IMR-90 (cell line): Measurements from ENCODE around the gene MROH2A. TPM values are rescaled to one million over a fixed set of nuclear protein-coding genes. Genes with fewer than 3 reads are reported as not detected.

Source experiments
- ATAC-seq: fragments of 200-7000 bp; cut with Tn5 transposase; 2 replicates; pipeline ENCODE4 v1.9.1; 2020; ENCODE audit warnings: low read depth, mild to moderate bottlenecking, moderate library complexity
- BruUV-seq: library from RNA; stranded (reverse); fragments of 400-500 nt; replicated peaks from 2 replicates; lab custom pipeline; 2021; lab: Mats Ljungman, UMichigan
- CTCF ChIA-PET: fragments of 300-600 bp; formaldehyde crosslinking; extraction: SDS; loops from one replicate; lab custom pipeline; 2021; ENCODE audit warnings: antibody characterized with exemption; lab: Yijun Ruan, JAX
- POLR2A ChIA-PET: fragments of 300-600 bp; sonication (Branson Sonifier 250); formaldehyde crosslinking; loops from one replicate; lab custom pipeline; 2022; ENCODE audit warnings: antibody characterized with exemption; ENCODE audit not compliant: unreplicated experiment; lab: Charles Lee
- DNase-seq: peaks from one replicate; pipeline ENCODE4 v3.0.0; 2013
- H2AFZ ChIP-seq: replicated peaks from 2 replicates; pipeline ENCODE3; 2013; ENCODE audit warnings: low read length, mild to moderate bottlenecking; ENCODE audit not compliant: poor library complexity
- H2AK5ac ChIP-seq: 2 replicates; pipeline ENCODE4 v1.6.1; 2013; ENCODE audit warnings: low read depth, low read length, inconsistent platforms
- H2AK9ac ChIP-seq: replicated peaks from 2 replicates; pipeline ENCODE3; 2013; ENCODE audit warnings: mild to moderate bottlenecking, low read depth, low read length, moderate library complexity; ENCODE audit not compliant: poor library complexity
- H2BK120ac ChIP-seq: 2 replicates; pipeline ENCODE4 v1.6.1; 2013; ENCODE audit warnings: low read depth, low read length, inconsistent platforms
- H2BK15ac ChIP-seq: 3 replicates; pipeline ENCODE4 v1.6.1; 2013; ENCODE audit warnings: low read depth, low read length, inconsistent platforms
- H2BK20ac ChIP-seq: 2 replicates; pipeline ENCODE4 v1.6.1; 2013; ENCODE audit warnings: low read depth, mild to moderate bottlenecking, inconsistent platforms, low read length, moderate library complexity
- H2BK5ac ChIP-seq: 2 replicates; pipeline ENCODE4 v1.6.1; 2013; ENCODE audit warnings: mild to moderate bottlenecking, low read depth, low read length, inconsistent platforms; ENCODE audit not compliant: poor library complexity, severe bottlenecking
- H3K14ac ChIP-seq: replicated peaks from 2 replicates; pipeline ENCODE4 v1.6.1; 2013; ENCODE audit warnings: low read depth, low read length, inconsistent platforms
- H3K18ac ChIP-seq: 2 replicates; pipeline ENCODE4 v1.6.1; 2013; ENCODE audit warnings: low read depth, low read length, control low read depth
- H3K23ac ChIP-seq: 2 replicates; pipeline ENCODE4 v1.6.1; 2013; ENCODE audit warnings: low read depth, low read length, inconsistent platforms
- H3K27ac ChIP-seq: 2 replicates; pipeline ENCODE4 v1.5.1; 2013; ENCODE audit warnings: mild to moderate bottlenecking, control low read depth, low read length; ENCODE audit not compliant: insufficient read depth
- H3K27me3 ChIP-seq: 2 replicates; pipeline ENCODE4 v1.6.1; 2013; ENCODE audit warnings: low read length; ENCODE audit not compliant: control insufficient read depth, insufficient read depth
- H3K36me3 ChIP-seq: 2 replicates; pipeline ENCODE4 v1.6.1; 2013; ENCODE audit warnings: low read length, mixed read lengths; ENCODE audit not compliant: control insufficient read depth, insufficient read depth
- H3K4ac ChIP-seq: 2 replicates; pipeline ENCODE4 v1.6.1; 2013; ENCODE audit warnings: low read depth, low read length, inconsistent platforms
- H3K4me1 ChIP-seq: 2 replicates; pipeline ENCODE4 v1.6.1; 2013; ENCODE audit warnings: low read length, mixed read lengths; ENCODE audit not compliant: control insufficient read depth, insufficient read depth
- H3K4me2 ChIP-seq: 2 replicates; pipeline ENCODE4 v1.6.1; 2013; ENCODE audit warnings: low read depth, mild to moderate bottlenecking, control low read depth, low read length, moderate library complexity
- H3K4me3 ChIP-seq: 2 replicates; pipeline ENCODE4 v1.5.1; 2013; ENCODE audit warnings: low read depth, mild to moderate bottlenecking, control low read depth, low read length, moderate library complexity; ENCODE audit not compliant: insufficient read depth
- H3K56ac ChIP-seq: 2 replicates; pipeline ENCODE4 v1.6.1; 2013; ENCODE audit warnings: low read length, inconsistent platforms; ENCODE audit not compliant: insufficient read depth; ENCODE audit errors: extremely low read depth
- H3K79me1 ChIP-seq, 2 experiments: 2 replicates each; pipeline ENCODE4 v1.6.1; 2013; ENCODE audit warnings: low read length in 2 of 2, inconsistent platforms in 1 of 2, low read depth in 1 of 2
- H3K9ac ChIP-seq: 2 replicates; pipeline ENCODE4 v1.6.1; 2013; ENCODE audit warnings: low read depth, low read length, control low read depth
- H3K9me1 ChIP-seq: 2 replicates; pipeline ENCODE4 v1.6.1; 2013; ENCODE audit warnings: low read length, inconsistent platforms; ENCODE audit not compliant: insufficient read depth
- H3K9me3 ChIP-seq: 2 replicates; pipeline ENCODE4 v1.6.1; 2013; ENCODE audit warnings: low read length; ENCODE audit not compliant: control insufficient read depth, insufficient read depth
- H4K20me1 ChIP-seq: 2 replicates; pipeline ENCODE4 v1.6.1; 2013; ENCODE audit warnings: low read length, inconsistent platforms; ENCODE audit not compliant: insufficient read depth
- H4K5ac ChIP-seq: 2 replicates; pipeline ENCODE4 v1.6.1; 2013; ENCODE audit warnings: mild to moderate bottlenecking, low read depth, low read length, control low read depth
- H4K8ac ChIP-seq, 2 experiments: 2 replicates each; pipeline ENCODE4 v1.6.1; 2013; ENCODE audit warnings: low read depth in 2 of 2, low read length in 2 of 2, control low read depth in 1 of 2, inconsistent platforms in 1 of 2
- H4K91ac ChIP-seq: 2 replicates; pipeline ENCODE4 v1.6.1; 2013; ENCODE audit warnings: low read depth, low read length, inconsistent platforms; ENCODE audit not compliant: insufficient read depth
- NFE2L2 ChIP-seq: fragments of 150-350 bp; IDR thresholded peaks from 2 replicates; pipeline ENCODE4 v1.6.1; 2016; ENCODE audit warnings: low read depth, mild to moderate bottlenecking, low read length
- WGBS, 2 experiments: methylation state at CpG; one replicate each; pipeline versions ENCODE4 v1.1.5 to v1.1.7; 2013; ENCODE audit warnings: missing lambda C conversion rate in 2 of 2; ENCODE audit not compliant: insufficient read length in 1 of 2; ENCODE audit errors: extremely low coverage in 2 of 2; 5-methylcytosine and 5-hydroxymethylcytosine counted together
- dilution Hi-C: fragments of 300-500 bp; cut with HindIII; formaldehyde crosslinking; loops from one replicate; pipeline ENCODE4 v1.14.3; 2018; ENCODE audit warnings: low sequenced_read_pairs; ENCODE audit not compliant: unreplicated experiment
- in situ Hi-C: fragments of 300-500 bp; cut with MboI; formaldehyde crosslinking; loops from 3 replicates; pipeline ENCODE4 v1.14.3; 2019; ENCODE audit warnings: low sequenced_read_pairs, inconsistent platforms, mixed read lengths
- intact Hi-C: fragments of 100-400 bp; cut with micrococcal nuclease; formaldehyde crosslinking; loops from 2 replicates; pipeline ENCODE4 v1.10.0; 2022
- polyA plus RNA-seq, 3 experiments: library from polyadenylated mRNA; depleted of rRNA; stranded (reverse); fragments of >200 nt; gene quantifications; 2 replicates each; pipeline ENCODE4 v1.2.3, GENCODE V29; 2012; ENCODE audit warnings: low replicate concordance in 1 of 3
- total RNA-seq: library from RNA; depleted of rRNA; stranded (reverse); fragments of >200 nt; gene quantifications from 2 replicates; pipeline ENCODE4 v1.2.3, GENCODE V29; 2012

MROH2A gene
- total and polyA plus RNA-seq, 2 of the 4 experiments (the other 2 are of a cell fraction): not detected

DNA sequence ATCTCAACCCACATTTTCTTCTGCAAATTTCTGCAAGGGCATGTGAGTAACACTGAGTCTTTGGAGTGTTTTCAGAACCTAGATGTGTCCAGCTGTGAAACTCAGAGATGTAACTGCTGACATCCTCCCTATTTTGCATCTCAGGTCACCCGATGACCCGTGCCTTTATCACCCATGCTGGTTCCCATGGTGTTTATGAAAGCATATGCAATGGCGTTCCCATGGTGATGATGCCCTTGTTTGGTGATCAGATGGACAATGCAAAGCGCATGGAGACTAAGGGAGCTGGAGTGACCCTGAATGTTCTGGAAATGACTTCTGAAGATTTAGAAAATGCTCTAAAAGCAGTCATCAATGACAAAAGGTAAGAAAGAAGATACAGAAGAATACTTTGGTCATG is 10.1 kb upstream of the MROH2A start:
- no TSS peak for BruUV-seq
- Histone ChIP-seq H2AFZ (no peak overlapping the region), H3K27me3 (no peaks in the 10 kb centered on the region), H2BK20ac (no peak overlapping the region), H3K9ac (no peak overlapping the region), H2BK5ac (no peak overlapping the region), H3K4ac (no peak overlapping the region), H3K14ac (no peak overlapping the region), H3K27ac (no peak overlapping the region), H4K91ac (no peak overlapping the region), H3K9me3 (no peaks in the 10 kb centered on the region), H3K4me2 (no peak overlapping the region), H4K8ac (no peak overlapping the region), H2BK15ac (no peak overlapping the region), H2AK5ac (no peak overlapping the region), H2BK120ac (no peak overlapping the region), H3K36me3 (no peaks in the 10 kb centered on the region), H3K23ac (no peak overlapping the region), H3K4me3 (no peak overlapping the region), H3K56ac (no peak overlapping the region), H4K20me1 (no peaks in the 10 kb centered on the region), H4K5ac (no peak overlapping the region), H3K18ac (no peak overlapping the region), H2AK9ac (no peak overlapping the region), H3K4me1 (peaks cover 12% of the 10 kb centered on the region), H3K79me1 (no peaks in the 10 kb centered on the region), H3K9me1 (0 out of 2 replicates have a peak, but pooled peaks cover 5% of the 10 kb centered on the region)
- dilution Hi-C loops (no loop called here), intact Hi-C loops (no loop called here), in situ Hi-C loops (no loop called here)
- no peak for ATAC-seq
- ChIA-PET POLR2A (no interaction called here), CTCF (no interaction called here)
- WGBS, 2 experiments: 60% methylated on average over 3 of the region's 4 CpGs; no CpG with 5 or more reads in 1 of the 2 experiments
- TF ChIP-seq NFE2L2: no peak
- no peak for DNase-seq
